ENCODE data around the gene GPX4. TPM values are rescaled to one million over a fixed set of nuclear protein-coding genes. Genes with fewer than 3 reads are reported as not detected.

The GPX4 gene
- total and polyA plus RNA-seq, 8 donors = 90.0 to 710 (median 348) TPM

DNA sequence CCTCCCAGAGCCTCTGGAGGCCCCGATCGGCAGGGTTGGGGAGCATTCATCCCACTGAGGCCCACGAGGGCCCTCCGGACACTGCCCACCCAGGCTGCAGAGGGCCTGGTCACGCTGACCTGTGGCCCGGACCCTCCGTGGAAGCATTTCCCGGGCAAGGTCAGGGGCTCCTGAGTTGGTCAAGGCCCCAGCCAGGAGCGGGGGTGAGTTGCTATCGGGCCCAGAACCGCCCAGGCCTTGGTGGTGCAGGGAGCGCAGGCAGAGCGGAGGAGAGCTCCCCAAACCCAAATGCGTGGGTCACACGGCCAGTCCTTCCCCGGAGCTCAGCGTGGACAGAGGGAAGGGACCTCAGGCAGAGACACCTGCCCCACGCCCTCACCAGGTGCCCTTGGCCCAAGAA is 25.7 kb downstream of the GPX4 start:
- H3K27me3 ChIP-seq = no peaks in the 10 kb centered on the region
- H3K4me3 ChIP-seq = peak overlapping the region in 2 of 4 donors; percentile 62 to 72
- TF ChIP-seq CTCF (IDR thresholded peaks at IDR 0.05) (no peak), POLR2A (IDR thresholded peaks at IDR 0.05) (no peak), POLR2AphosphoS5 (IDR thresholded peaks at IDR 0.05) (no peak), EP300 (IDR thresholded peaks at IDR 0.05) (no peak)
- H3K9me3 ChIP-seq = no peaks in the 10 kb centered on the region
- peak overlapping the region in 1 of 5 donors; percentile 98 for H3K27ac ChIP-seq
- no peak for DNase-seq
- 91 to 96% (median 95%) methylated on average over 8 to 18 of the region's 18 CpGs for WGBS, 5 donors
- H3K4me1 ChIP-seq = peaks cover 36 to 88% (median 52%) of the 10 kb centered on the region in 4 donors
- intact Hi-C loops (cut with DNase I; ENCODE audit: low total_unique reads) = no loop called here
- H3K36me3 ChIP-seq = peaks cover 22 to 59% (median 46%) of the 10 kb centered on the region in 4 donors

GRCh38 chr19:1130771-1131717 is 27.2 kb downstream of the GPX4 start:
- Histone ChIP-seq H3K36me3 (peaks cover 21 to 52% (median 35%) of the 10 kb centered on the region in 4 donors), H3K4me1 (peaks cover 46 to 92% (median 64%) of the 10 kb centered on the region in 4 donors), H3K4me3 (peak overlapping the region; percentile 56 to 77 (median 67)), H3K27me3 (no peaks in the 10 kb centered on the region), H3K27ac (peak overlapping the region; percentile 84 to 98 (median 92)), H3K9me3 (no peaks in the 10 kb centered on the region)
- intact Hi-C loops (cut with DNase I; ENCODE audit: low total_unique reads) = no loop called here
- WGBS, 5 donors = 53 to 75% (median 70%) methylated on average over 13 to 22 of the region's 22 CpGs
- no peak for TF ChIP-seq EP300 (IDR thresholded peaks at IDR 0.05)
- no peak for TF ChIP-seq CTCF (IDR thresholded peaks at IDR 0.05)
- TF ChIP-seq POLR2AphosphoS5 (IDR thresholded peaks at IDR 0.05) = no peak
- no peak for TF ChIP-seq POLR2A (IDR thresholded peaks at IDR 0.05)
- DNase-seq = peak in 1 of 2 donors; percentile 46

DNA sequence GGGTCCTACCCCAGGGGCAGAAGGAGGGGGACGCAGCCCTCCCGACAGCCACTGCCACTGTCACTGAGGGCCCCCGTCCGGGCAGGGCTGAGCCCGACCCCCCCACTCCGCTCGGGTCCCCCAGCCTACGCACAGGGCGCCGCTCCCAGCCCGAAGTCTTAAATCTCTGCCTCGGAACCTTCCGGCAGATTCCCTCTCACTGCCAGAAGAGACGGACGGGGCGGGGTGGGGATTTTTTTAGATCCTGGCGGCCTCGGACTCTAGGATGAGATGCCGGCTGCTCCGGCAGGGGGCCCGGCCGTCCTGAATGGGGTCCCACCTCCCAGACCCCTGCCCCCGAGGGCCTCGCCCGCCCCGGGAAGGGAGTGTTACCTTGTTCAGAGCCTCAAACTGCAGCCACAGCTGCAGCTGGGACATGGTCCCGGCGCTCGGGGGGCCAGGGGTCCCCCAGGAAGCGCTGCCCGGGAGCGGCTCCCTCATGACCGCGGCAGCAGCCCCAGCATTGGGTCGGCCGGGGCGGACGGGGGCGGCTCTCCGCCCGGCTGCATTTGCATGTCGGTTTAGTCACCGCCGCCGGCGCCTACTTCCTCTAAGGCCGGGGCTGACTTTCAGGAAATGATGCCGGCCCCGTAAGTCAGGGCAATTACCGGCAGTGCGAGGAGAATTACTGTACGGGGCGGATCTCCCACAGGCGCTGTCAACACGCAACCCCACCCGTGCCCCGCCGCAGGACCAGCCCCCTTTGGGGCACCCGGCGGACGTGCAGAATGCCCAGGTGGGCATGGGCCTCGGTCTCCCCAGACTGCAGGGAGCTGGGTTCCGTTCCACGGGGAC is 28.1 kb downstream of the GPX4 start:
- H3K36me3 ChIP-seq = peaks cover 13 to 52% (median 28%) of the 10 kb centered on the region in 4 donors
- peaks cover 54 to 92% (median 68%) of the 10 kb centered on the region in 4 donors for H3K4me1 ChIP-seq
- H3K27me3 ChIP-seq = no peaks in the 10 kb centered on the region
- intact Hi-C loops (cut with DNase I; ENCODE audit: low total_unique reads) = no loop called here
- peak; percentile 93 for TF ChIP-seq EP300 (IDR thresholded peaks at IDR 0.05)
- no peak for TF ChIP-seq CTCF (IDR thresholded peaks at IDR 0.05)
- peak; percentile 39 to 92 (median 81) for TF ChIP-seq POLR2AphosphoS5 (IDR thresholded peaks at IDR 0.05)
- TF ChIP-seq POLR2A (IDR thresholded peaks at IDR 0.05) = no peak
- DNase-seq = peak; percentile 92 to 95
- H3K4me3 ChIP-seq = peak overlapping the region; percentile 56 to 77 (median 67)
- peak overlapping the region; percentile 84 to 98 (median 92) for H3K27ac ChIP-seq
- 1 to 6% (median 4%) methylated on average over 24 to 64 of the region's 64 CpGs for WGBS, 5 donors
- H3K9me3 ChIP-seq = no peaks in the 10 kb centered on the region

All from stomach (tissue), 9 donors.